WI38 (cell line): Measurements from ENCODE around the gene GINS2.

Experiments used
- H3K4me3 ChIP-seq: 2 replicates; pipeline ENCODE4 v1.5.1; 2011; ENCODE audit warnings: low read depth, mild to moderate bottlenecking, control low read depth, low read length
- CTCF ChIP-seq: IDR thresholded peaks from 2 replicates; pipeline ENCODE4 v1.5.1; 2012; ENCODE audit warnings: low read depth, mild to moderate bottlenecking, control low read depth, low read length

GINS2 gene

GRCh38 chr16:85688586-85689284 lies at the start of gene GINS2:
GINS2 (minus strand) TSS chr16:85688954; CDS start chr16:85688898, 56 bp downstream.
- no peak for TF ChIP-seq CTCF
- H3K4me3 ChIP-seq = peak within 1 kb of the TSS; percentile 77

- no peak overlapping the region for H3K4me3 ChIP-seq
- TF ChIP-seq CTCF = no peak
Observed at GRCh38 chr16:85736921-85737320, 48.2 kb upstream of the GINS2 start.

- H3K4me3 ChIP-seq = no peak overlapping the region
- no peak for TF ChIP-seq CTCF
Observed at GRCh38 chr16:85735946-85736345, 47.2 kb upstream of the GINS2 start.

GRCh38 chr16:85735225-85735635 lies 46.5 kb upstream of the GINS2 start:
- no peak for TF ChIP-seq CTCF

GRCh38 chr16:85734311-85735017 lies 45.7 kb upstream of the GINS2 start:
- H3K4me3 ChIP-seq = no peak overlapping the region
- no peak for TF ChIP-seq CTCF

More at GRCh38 chr16:85735225-85735635, 46.5 kb upstream of the GINS2 start:
- H3K4me3 ChIP-seq = no peak overlapping the region

- no peak for TF ChIP-seq CTCF
- no peak overlapping the region for H3K4me3 ChIP-seq
Observed at GRCh38 chr16:85733839-85734170, 45.1 kb upstream of the GINS2 start.

GRCh38 chr16:85733155-85733838 lies 44.5 kb upstream of the GINS2 start:
- no peak for TF ChIP-seq CTCF
- no peak overlapping the region for H3K4me3 ChIP-seq
